SK-N-SH (cell line): Measurements from ENCODE around the gene PARD3. TPM values are rescaled to one million over a fixed set of nuclear protein-coding genes. Genes with fewer than 3 reads are reported as not detected.

Experiments
- CTCF ChIA-PET: fragments of 300-600, 350-600 bp; formaldehyde crosslinking; extraction: SDS; loops from one replicate; lab custom pipeline; 2021; lab: Yijun Ruan, JAX
- POLR2A ChIA-PET: fragments of 350-600 bp; sonication (Branson Sonifier 250); formaldehyde crosslinking; extraction: SDS; loops from one replicate; lab custom pipeline; 2020; ENCODE audit warnings: antibody characterized with exemption, inconsistent platforms; lab: Yijun Ruan, JAX
- DNase-seq: peaks from one replicate; pipeline ENCODE4 v3.0.0; 2012
- H2AFZ ChIP-seq: fragments of 200-600 bp; sonication (generic); 2 replicates; pipeline ENCODE4 v1.8.1; 2016; ENCODE audit warnings: antibody characterized with exemption, mild to moderate bottlenecking, low read depth
- H3F3A ChIP-seq: fragments of 200-600 bp; sonication (generic); replicated peaks from 2 replicates; pipeline ENCODE3; 2016; ENCODE audit warnings: antibody characterized with exemption, mild to moderate bottlenecking; ENCODE audit not compliant: insufficient read depth
- H3K27ac ChIP-seq, 2 experiments: fragments of 200-500 bp in 1 of 2; fragments of 200-600 bp in 1 of 2; sonication (Bioruptor generic) in 1 of 2; sonication (generic), shearing (Covaris generic) in 1 of 2; 2 replicates each; pipeline versions ENCODE4 v1.5.1 to v1.6.1; 2014 to 2016; ENCODE audit warnings: low read depth in 2 of 2, inconsistent platforms in 1 of 2, low read length in 1 of 2, mild to moderate bottlenecking in 1 of 2, mixed read lengths in 1 of 2
- H3K27me3 ChIP-seq: fragments of 200-600 bp; sonication (generic), shearing (Covaris generic); 2 replicates; pipeline ENCODE4 v1.6.1; 2016; ENCODE audit warnings: mixed run types; ENCODE audit not compliant: insufficient read depth
- H3K36me3 ChIP-seq, 2 experiments: fragments of 200-500 bp in 1 of 2; fragments of 200-600 bp in 1 of 2; sonication (Bioruptor generic) in 1 of 2; sonication (generic) in 1 of 2; replicated peaks in 1 of 2; 2 replicates each; pipeline versions ENCODE3 to v1.5.1; 2014 to 2016; ENCODE audit warnings: low read length in 1 of 2, mild to moderate bottlenecking in 1 of 2; ENCODE audit not compliant: insufficient read depth in 2 of 2, control insufficient read depth in 1 of 2
- H3K4me1 ChIP-seq, 2 experiments: fragments of 200-500 bp in 1 of 2; fragments of 200-600 bp in 1 of 2; sonication (Bioruptor generic) in 1 of 2; sonication (generic), shearing (Covaris generic) in 1 of 2; 2 replicates each; pipeline versions ENCODE4 v1.5.1 to v1.6.1; 2014 to 2016; ENCODE audit warnings: low read depth in 1 of 2, low read length in 1 of 2, mixed run types in 1 of 2; ENCODE audit not compliant: insufficient read depth in 2 of 2, control insufficient read depth in 1 of 2
- H3K4me2 ChIP-seq: fragments of 200-600 bp; sonication (generic), shearing (Covaris generic); 2 replicates; pipeline ENCODE4 v1.6.1; 2017; ENCODE audit warnings: mixed run types
- H3K4me3 ChIP-seq, 2 experiments: fragments of 200-500 bp in 1 of 2; fragments of 200-600 bp in 1 of 2; sonication (Bioruptor generic) in 1 of 2; sonication (generic), shearing (Covaris generic) in 1 of 2; 2 replicates each; pipeline versions ENCODE4 v1.5.1 to v1.8.1; 2014 to 2016; ENCODE audit warnings: low read depth in 2 of 2, inconsistent platforms in 1 of 2, low read length in 1 of 2, mild to moderate bottlenecking in 1 of 2, mixed read lengths in 1 of 2, moderate library complexity in 1 of 2
- H3K79me2 ChIP-seq: fragments of 200-600 bp; sonication (generic); 2 replicates; pipeline ENCODE4 v1.8.1; 2017; ENCODE audit warnings: mild to moderate bottlenecking; ENCODE audit not compliant: insufficient read depth
- H3K9ac ChIP-seq: fragments of 200-600 bp; sonication (generic); 2 replicates; pipeline ENCODE4 v1.6.1; 2017; ENCODE audit warnings: mixed run types
- H3K9me2 ChIP-seq: fragments of 200-600 bp; sonication (generic); 2 replicates; pipeline ENCODE4 v1.6.1; 2017; ENCODE audit warnings: mixed run types
- H3K9me3 ChIP-seq: fragments of 200-600 bp; sonication (generic); 2 replicates; pipeline ENCODE4 v1.6.1; 2017; ENCODE audit warnings: mixed run types, mild to moderate bottlenecking, moderate library complexity
- H4K20me1 ChIP-seq: fragments of 200-600 bp; sonication (generic); 2 replicates; pipeline ENCODE4 v1.6.1; 2017; ENCODE audit warnings: mild to moderate bottlenecking, mixed run types; ENCODE audit not compliant: insufficient read depth
- CTCF ChIP-seq: fragments of 200-600 bp; sonication (generic); IDR thresholded peaks from 2 replicates; pipeline ENCODE4 v1.6.1; 2017; ENCODE audit warnings: antibody characterized with exemption, mild to moderate bottlenecking, moderate library complexity
- EP300 ChIP-seq, 2 experiments: IDR thresholded peaks; 2 replicates each; pipeline versions ENCODE4 v1.4.0 to v1.6.1; 2012; ENCODE audit warnings: borderline replicate concordance in 1 of 2, low read depth in 1 of 2, low read length in 1 of 2
- FOXJ3 ChIP-seq: sonication (generic); formaldehyde crosslinking; IDR thresholded peaks from 2 replicates; pipeline ENCODE4 v1.5.1; 2020; ENCODE audit warnings: mild to moderate bottlenecking, missing genetic modification reagents
- FOXM1 ChIP-seq: IDR thresholded peaks from 2 replicates; pipeline ENCODE4 v1.4.0; 2012; ENCODE audit warnings: low read depth, mild to moderate bottlenecking
- GABPA ChIP-seq: IDR thresholded peaks from 2 replicates; pipeline ENCODE4 v1.4.0; 2012; ENCODE audit warnings: low read depth, mild to moderate bottlenecking
- JUND ChIP-seq: IDR thresholded peaks from 2 replicates; pipeline ENCODE4 v1.4.0; 2012
- MEF2A ChIP-seq: IDR thresholded peaks from 2 replicates; pipeline ENCODE4 v1.4.0; 2012; ENCODE audit warnings: low read depth, borderline replicate concordance
- PBX3 ChIP-seq: IDR thresholded peaks from 2 replicates; pipeline ENCODE4; 2012
- RAD21 ChIP-seq: IDR thresholded peaks from 2 replicates; pipeline ENCODE4 v1.6.1; 2012; ENCODE audit warnings: mild to moderate bottlenecking, low read length
- RCOR1 ChIP-seq: fragments of 150-350 bp; IDR thresholded peaks from 2 replicates; pipeline ENCODE4 v1.6.1; 2017; ENCODE audit warnings: antibody characterized with exemption, low read length
- SIN3A ChIP-seq: IDR thresholded peaks from 2 replicates; pipeline ENCODE4 v1.6.1; 2012; ENCODE audit warnings: low read depth, mild to moderate bottlenecking, low read length, moderate library complexity, borderline replicate concordance
- USF1 ChIP-seq: IDR thresholded peaks from 2 replicates; pipeline ENCODE4 v1.4.0; 2012; ENCODE audit warnings: low read depth, borderline replicate concordance
- WGBS: methylation state at CpG from one replicate; pipeline ENCODE4 v1.1.6; 2017; ENCODE audit warnings: low lambda C conversion rate; 5-methylcytosine and 5-hydroxymethylcytosine counted together
- polyA plus RNA-seq, 3 experiments: library from polyadenylated mRNA; depleted of rRNA; stranded (reverse); fragments of >200 nt; gene quantifications; 2 replicates each; pipeline ENCODE4 v1.2.3, GENCODE V29; 2012

Gene PARD3
- polyA plus RNA-seq, 1 of the 3 experiments (the other 2 are of a cell fraction): 29.4 TPM

GRCh38 chr10:34492081-34492480 lies 323.0 kb downstream of the PARD3 start:
- CTCF ChIA-PET: no interaction called here
- peaks cover 3% of the 10 kb centered on the region; the same call in 1 of the 2 replicates for H3K79me2 ChIP-seq
- 72% methylated on average over 7 of the region's 7 CpGs for WGBS

GRCh38 chr10:34491678-34492077 lies 323.4 kb downstream of the PARD3 start:
- 80% methylated on average over 3 of the region's 3 CpGs for WGBS
- DNase-seq: no peak
- Histone ChIP-seq H3K4me3 (no peak overlapping the region), H3F3A (no peaks in the 10 kb centered on the region), H3K36me3 (no peaks in the 10 kb centered on the region), H3K9me3 (no peaks in the 10 kb centered on the region), H2AFZ (no peak overlapping the region), H3K27ac (no peak overlapping the region), H3K9ac (no peak overlapping the region), H3K27me3 (no peaks in the 10 kb centered on the region), H3K79me2 (peaks cover 3% of the 10 kb centered on the region; the same call in 1 of the 2 replicates), H4K20me1 (no peaks in the 10 kb centered on the region), H3K4me2 (no peak overlapping the region), H3K9me2 (no peaks in the 10 kb centered on the region), H3K4me1 (peaks cover 5 to 8% of the 10 kb centered on the region in 2 experiments; a peak in 3 of 4 replicates)
- TF ChIP-seq EP300 (IDR thresholded peaks at IDR 0.05; ENCODE audit: borderline replicate concordance in 1 of 2, low read depth in 1 of 2, low read length in 1 of 2): no peak
- TF ChIP-seq CTCF: no peak
- no peak for TF ChIP-seq FOXJ3 (CRISPR knock-in tag)
- no peak for TF ChIP-seq GABPA
- no peak for TF ChIP-seq USF1
- no peak for TF ChIP-seq RCOR1
- ChIA-PET POLR2A (no interaction called here), CTCF (no interaction called here)

More at GRCh38 chr10:34492081-34492480, 323.0 kb downstream of the PARD3 start:
- POLR2A ChIA-PET: no interaction called here
- no peak overlapping the region for H3K27ac ChIP-seq
- H3K4me3 ChIP-seq: no peak overlapping the region
- no peak overlapping the region for H2AFZ ChIP-seq
- no peaks in the 10 kb centered on the region for H3K9me3 ChIP-seq
- no peaks in the 10 kb centered on the region for H3F3A ChIP-seq
- TF ChIP-seq FOXM1: no peak
- no peak for TF ChIP-seq RCOR1
- no peak for TF ChIP-seq PBX3
- TF ChIP-seq CTCF: no peak
- no peak for TF ChIP-seq MEF2A
- no peak for TF ChIP-seq SIN3A
- no peak for TF ChIP-seq JUND
- TF ChIP-seq RAD21: no peak
- peaks cover 5 to 8% of the 10 kb centered on the region in 2 experiments; a peak in 3 of 4 replicates for H3K4me1 ChIP-seq
- H4K20me1 ChIP-seq: no peaks in the 10 kb centered on the region
- H3K9ac ChIP-seq: no peak overlapping the region
- H3K9me2 ChIP-seq: no peaks in the 10 kb centered on the region
- DNase-seq: no peak
- no peak overlapping the region for H3K4me2 ChIP-seq
- no peaks in the 10 kb centered on the region for H3K36me3 ChIP-seq
- H3K27me3 ChIP-seq: no peaks in the 10 kb centered on the region
